WI38 (cell line): ENCODE data around the gene OR8H3.

Source experiments
- H3K4me3 ChIP-seq: 2 replicates; pipeline ENCODE4 v1.5.1; 2011; ENCODE audit warnings: low read depth, mild to moderate bottlenecking, control low read depth, low read length
- TF ChIP-seq, protein P1 (sequence below): IDR thresholded peaks from 2 replicates; pipeline ENCODE4 v1.5.1; 2012; ENCODE audit warnings: low read depth, mild to moderate bottlenecking, control low read depth, low read length

Gene OR8H3

DNA sequence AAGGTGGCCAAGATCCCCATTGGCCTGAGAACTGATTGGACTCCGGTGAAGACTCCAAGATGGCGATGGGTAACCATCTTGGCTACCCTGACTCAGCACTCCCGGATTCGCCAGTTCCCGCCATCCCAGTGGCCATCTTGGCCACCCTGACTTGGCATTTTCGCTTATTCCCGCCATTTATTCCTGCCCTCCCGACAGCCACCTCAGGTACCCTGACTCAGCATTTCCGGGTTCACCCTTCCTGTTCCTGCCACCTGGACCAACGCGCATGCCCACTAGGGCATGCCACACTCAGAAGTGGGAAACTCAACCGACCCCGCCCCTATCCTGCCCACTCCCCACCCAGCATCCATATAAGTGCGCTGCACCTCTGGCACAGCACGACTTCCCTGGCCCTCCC is 30.2 kb downstream of the OR8H3 start:
- TF ChIP-seq, protein P1, sequence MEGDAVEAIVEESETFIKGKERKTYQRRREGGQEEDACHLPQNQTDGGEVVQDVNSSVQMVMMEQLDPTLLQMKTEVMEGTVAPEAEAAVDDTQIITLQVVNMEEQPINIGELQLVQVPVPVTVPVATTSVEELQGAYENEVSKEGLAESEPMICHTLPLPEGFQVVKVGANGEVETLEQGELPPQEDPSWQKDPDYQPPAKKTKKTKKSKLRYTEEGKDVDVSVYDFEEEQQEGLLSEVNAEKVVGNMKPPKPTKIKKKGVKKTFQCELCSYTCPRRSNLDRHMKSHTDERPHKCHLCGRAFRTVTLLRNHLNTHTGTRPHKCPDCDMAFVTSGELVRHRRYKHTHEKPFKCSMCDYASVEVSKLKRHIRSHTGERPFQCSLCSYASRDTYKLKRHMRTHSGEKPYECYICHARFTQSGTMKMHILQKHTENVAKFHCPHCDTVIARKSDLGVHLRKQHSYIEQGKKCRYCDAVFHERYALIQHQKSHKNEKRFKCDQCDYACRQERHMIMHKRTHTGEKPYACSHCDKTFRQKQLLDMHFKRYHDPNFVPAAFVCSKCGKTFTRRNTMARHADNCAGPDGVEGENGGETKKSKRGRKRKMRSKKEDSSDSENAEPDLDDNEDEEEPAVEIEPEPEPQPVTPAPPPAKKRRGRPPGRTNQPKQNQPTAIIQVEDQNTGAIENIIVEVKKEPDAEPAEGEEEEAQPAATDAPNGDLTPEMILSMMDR, result no peak
- no peak overlapping the region for H3K4me3 ChIP-seq

DNA sequence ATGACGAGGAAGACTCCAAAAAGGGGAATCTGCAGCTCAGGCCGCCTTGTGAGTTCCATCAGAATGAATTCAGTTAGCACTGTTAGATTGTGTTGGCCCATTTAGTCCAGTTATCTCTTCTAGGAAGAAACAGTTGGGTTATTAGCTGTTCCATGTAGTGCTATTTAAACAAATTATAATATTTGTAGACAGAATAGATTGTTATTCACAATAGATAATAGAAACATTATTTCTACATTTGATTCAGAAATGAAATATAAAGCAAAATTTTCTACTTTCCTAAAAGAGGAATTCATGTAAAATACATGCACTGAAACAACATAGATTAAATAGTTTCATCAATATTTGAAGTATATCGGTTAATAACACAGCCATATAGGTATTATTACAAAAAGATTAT is 38.0 kb downstream of the OR8H3 start, which contains the start of gene OR8K5:
TSS of gene OR8K5 (minus strand) at position 101 of the 400 bp plus-strand sequence. CDS start at position 101, 0 bp downstream.
- TF ChIP-seq, protein P1, result no peak
- H3K4me3 ChIP-seq, result no peak within 1 kb of the TSS

DNA sequence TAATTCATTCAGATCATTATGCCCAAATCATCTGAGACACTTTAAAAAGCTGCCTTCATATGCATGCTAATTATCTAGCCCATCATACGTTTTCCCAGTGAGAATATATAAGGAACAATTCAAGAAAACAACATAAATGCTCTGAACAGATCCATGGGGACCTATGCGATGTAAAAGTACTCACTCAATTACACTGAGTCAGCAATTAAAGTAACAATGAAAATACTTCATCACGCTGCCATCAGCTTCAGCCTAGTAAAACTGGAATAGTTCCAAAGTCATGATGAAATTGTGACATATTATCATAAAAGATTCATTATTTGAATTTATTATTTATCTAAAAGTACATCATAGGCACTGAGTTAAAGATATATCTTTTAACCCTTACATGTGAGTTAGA is 41.6 kb downstream of the OR8H3 start:
- H3K4me3 ChIP-seq, result no peak overlapping the region
- TF ChIP-seq, protein P1, result no peak

DNA sequence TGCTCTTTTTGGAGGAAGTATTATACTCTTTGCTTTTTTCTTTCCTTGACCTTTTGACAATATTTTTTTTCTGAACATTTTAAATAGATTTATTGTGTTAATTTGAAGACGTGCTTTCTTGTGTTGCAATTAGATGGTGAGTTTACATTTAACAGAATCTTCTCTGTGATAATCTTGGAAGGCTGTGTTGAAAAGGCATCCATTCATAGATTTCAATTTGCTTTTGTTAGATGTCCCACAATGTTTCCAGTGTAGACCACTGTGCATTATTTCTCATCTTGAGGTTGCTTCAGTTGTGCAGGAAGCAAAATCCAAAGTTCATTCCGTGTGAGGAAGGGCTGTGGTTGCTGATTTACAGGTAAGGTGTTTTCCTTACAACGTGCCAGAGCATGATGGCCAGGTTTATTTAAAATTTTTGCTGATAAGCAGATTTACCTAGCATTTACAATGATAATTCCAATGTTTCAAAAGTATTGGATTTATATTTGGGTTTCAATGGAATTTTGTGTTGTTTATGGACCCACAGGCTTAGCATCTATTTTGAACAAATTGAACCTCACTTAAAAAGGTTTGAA is 50.2 kb downstream of the OR8H3 start:
- no peak overlapping the region for H3K4me3 ChIP-seq
- TF ChIP-seq, protein P1, result no peak
